Mononuclear cell (primary cell): ENCODE measurements around the gene WFDC9. TPM values are rescaled to one million over a fixed set of nuclear protein-coding genes. Genes with fewer than 3 reads are reported as not detected.
"Not testable (repeated sequence)": the region's sequence is repeated elsewhere in the genome, so short reads cannot be mapped to it uniquely, and the experiment has no call there.

Experiments used
- H3K27me3 ChIP-seq: 2 replicates; pipeline ENCODE4 v1.6.0; 2011; ENCODE audit warnings: low read length, control low read depth; ENCODE audit not compliant: insufficient read depth
- H3K4me1 ChIP-seq: 2 replicates; pipeline ENCODE4 v1.5.1; 2011; ENCODE audit warnings: mild to moderate bottlenecking, low read length, control low read depth; ENCODE audit not compliant: insufficient read depth
- H3K4me3 ChIP-seq: 2 replicates; pipeline ENCODE4 v1.5.1; 2011; ENCODE audit warnings: mild to moderate bottlenecking, low read length, moderate library complexity
- H3K9me3 ChIP-seq: 2 replicates; pipeline ENCODE4 v1.5.1; 2011; ENCODE audit warnings: low read depth, mild to moderate bottlenecking, control low read depth, low read length
- total RNA-seq: library from RNA; depleted of rRNA; stranded (reverse); fragments of >200 nt; gene quantifications from one replicate; pipeline ENCODE4 v1.2.3, GENCODE V29; 2012

The WFDC9 gene
- not detected for total RNA-seq

GRCh38 chr20:45631184-45631583 is at the start of gene WFDC9:
Gene WFDC9, minus strand, starts transcription at chr20:45631284. Its CDS starts 21,103 bp downstream, at chr20:45610181.
- Histone ChIP-seq H3K27me3 (no peaks in the 10 kb centered on the region), H3K4me1 (no peaks in the 10 kb centered on the region), H3K9me3 (no peaks in the 10 kb centered on the region), H3K4me3 (no peak within 1 kb of the TSS)

GRCh38 chr20:45679650-45680049 is 48.6 kb upstream of the WFDC9 start:
- Histone ChIP-seq H3K4me1 (no peaks in the 10 kb centered on the region), H3K27me3 (peaks cover 2% of the 10 kb centered on the region), H3K4me3 (no peak overlapping the region)

GRCh38 chr20:45672765-45673164 is 41.7 kb upstream of the WFDC9 start:
- peaks cover 12% of the 10 kb centered on the region for H3K27me3 ChIP-seq
- no peaks in the 10 kb centered on the region for H3K9me3 ChIP-seq
- no peak overlapping the region for H3K4me3 ChIP-seq
- no peaks in the 10 kb centered on the region for H3K4me1 ChIP-seq

More at GRCh38 chr20:45679650-45680049, 48.6 kb upstream of the WFDC9 start:
- peaks cover 27% of the 10 kb centered on the region for H3K9me3 ChIP-seq

- Histone ChIP-seq H3K4me1 (no peaks in the 10 kb centered on the region), H3K27me3 (peaks cover 10% of the 10 kb centered on the region), H3K4me3 (no peak within 1 kb of the TSS), H3K9me3 (no peaks in the 10 kb centered on the region)
Measured at GRCh38 chr20:45670139-45670538, 39.1 kb upstream of the WFDC9 start, which contains the start of gene WFDC11. Gene WFDC11, minus strand, starts transcription at chr20:45670239. Its CDS starts 19,639 bp downstream, at chr20:45650600.

- not testable (repeated sequence) for H3K27me3 ChIP-seq, H3K4me1 ChIP-seq, H3K9me3 ChIP-seq, H3K4me3 ChIP-seq
Measured at GRCh38 chr20:45657038-45657437, 26.0 kb upstream of the WFDC9 start.

DNA sequence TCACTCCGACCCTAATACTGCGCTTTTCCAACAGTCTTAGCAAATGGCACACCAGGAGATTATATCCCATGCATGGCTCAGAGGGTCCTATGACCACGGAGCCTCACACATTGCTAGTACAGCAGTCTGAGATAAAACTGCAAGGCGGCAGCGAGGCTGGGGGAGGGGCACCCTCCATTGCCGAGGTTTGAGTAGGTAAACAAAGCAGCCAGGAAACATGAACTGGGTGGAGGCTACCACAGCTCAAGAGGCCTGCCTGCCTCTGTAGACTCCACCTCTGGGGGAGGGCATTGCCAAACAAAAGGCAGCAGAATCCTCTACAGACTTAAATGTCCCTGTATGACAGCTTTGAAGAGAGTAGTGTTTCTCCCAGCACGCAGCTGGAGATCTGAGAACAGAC is 20.6 kb upstream of the WFDC9 start:
- not testable (repeated sequence) for H3K4me1 ChIP-seq, H3K27me3 ChIP-seq, H3K4me3 ChIP-seq, H3K9me3 ChIP-seq

- no peak overlapping the region for H3K4me3 ChIP-seq
- H3K4me1 ChIP-seq: no peaks in the 10 kb centered on the region
- no peaks in the 10 kb centered on the region for H3K27me3 ChIP-seq
Measured at GRCh38 chr20:45649312-45649863, 18.3 kb upstream of the WFDC9 start.

DNA sequence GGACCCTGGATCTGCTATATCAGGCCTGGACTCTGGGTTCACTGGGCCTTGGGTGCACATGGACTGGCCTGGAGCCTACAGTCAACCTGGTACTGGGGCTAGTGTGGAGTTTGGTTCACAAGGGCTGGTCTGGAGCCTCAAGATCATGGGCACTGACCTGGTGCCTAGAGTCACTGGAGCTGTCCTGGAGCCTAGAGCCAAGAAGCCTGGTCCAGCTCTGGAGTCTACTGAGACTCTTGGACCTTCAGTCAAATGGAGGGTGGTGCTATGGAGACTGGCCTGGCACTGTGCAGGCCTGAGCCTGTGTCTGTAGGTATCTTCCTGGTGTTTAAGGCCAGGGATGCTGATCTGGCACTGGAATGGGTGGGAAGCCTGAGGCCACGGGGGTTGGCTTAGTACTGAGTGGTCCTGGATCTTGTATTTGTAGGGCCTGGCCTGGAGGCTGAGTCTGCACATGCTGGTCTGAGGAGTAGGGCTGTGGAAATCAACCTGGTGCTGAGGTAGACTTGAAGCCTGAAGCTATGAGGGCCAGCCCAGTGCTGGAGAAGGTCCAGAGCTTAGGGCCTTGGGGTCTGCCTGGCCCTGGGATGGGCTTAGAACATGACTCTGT is 16.5 kb upstream of the WFDC9 start:
- Histone ChIP-seq H3K27me3 (no peaks in the 10 kb centered on the region), H3K4me1 (no peaks in the 10 kb centered on the region), H3K9me3 (no peaks in the 10 kb centered on the region)

More at GRCh38 chr20:45649312-45649863, 18.3 kb upstream of the WFDC9 start:
- no peaks in the 10 kb centered on the region for H3K9me3 ChIP-seq

GRCh38 chr20:45646875-45647274 is 15.8 kb upstream of the WFDC9 start:
- no peaks in the 10 kb centered on the region for H3K4me1 ChIP-seq
- no peaks in the 10 kb centered on the region for H3K27me3 ChIP-seq
- no peak overlapping the region for H3K4me3 ChIP-seq
- H3K9me3 ChIP-seq: no peaks in the 10 kb centered on the region

More for the DNA sequence above, 16.5 kb upstream of the WFDC9 start:
- H3K4me3 ChIP-seq: no peak overlapping the region

GRCh38 chr20:45645869-45646268 is 14.8 kb upstream of the WFDC9 start:
- H3K4me3 ChIP-seq, H3K4me1 ChIP-seq, H3K9me3 ChIP-seq, H3K27me3 ChIP-seq: not testable (repeated sequence)

GRCh38 chr20:45641076-45641475 is 10.0 kb upstream of the WFDC9 start:
- H3K9me3 ChIP-seq, H3K4me3 ChIP-seq, H3K27me3 ChIP-seq, H3K4me1 ChIP-seq: not testable (repeated sequence)

- Histone ChIP-seq H3K9me3 (no peaks in the 10 kb centered on the region), H3K4me1 (no peaks in the 10 kb centered on the region), H3K4me3 (no peak overlapping the region), H3K27me3 (peaks cover 8% of the 10 kb centered on the region)
Measured at GRCh38 chr20:45639687-45640086, 8.6 kb upstream of the WFDC9 start.

DNA sequence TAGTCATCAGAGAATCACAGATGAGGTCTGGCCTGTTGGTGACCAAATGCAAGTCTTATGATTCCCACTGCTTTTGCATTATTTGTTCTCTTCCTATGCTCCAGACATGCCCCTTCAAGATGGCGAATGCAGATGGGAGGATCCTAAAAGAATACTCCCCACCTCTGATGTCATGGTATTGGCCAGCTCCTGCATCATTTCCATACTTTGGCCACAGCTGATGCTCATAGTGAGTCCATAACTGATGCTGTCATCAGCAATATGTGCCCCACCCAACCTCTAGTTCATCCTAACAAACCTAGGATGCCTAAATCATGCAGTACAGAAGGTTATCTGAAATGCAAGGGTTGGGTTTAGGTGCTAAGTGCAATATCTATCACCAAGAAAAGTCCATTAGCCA is 5.4 kb upstream of the WFDC9 start:
- Histone ChIP-seq H3K4me1 (no peaks in the 10 kb centered on the region), H3K9me3 (no peaks in the 10 kb centered on the region), H3K27me3 (peaks cover 8% of the 10 kb centered on the region), H3K4me3 (no peak overlapping the region)

DNA sequence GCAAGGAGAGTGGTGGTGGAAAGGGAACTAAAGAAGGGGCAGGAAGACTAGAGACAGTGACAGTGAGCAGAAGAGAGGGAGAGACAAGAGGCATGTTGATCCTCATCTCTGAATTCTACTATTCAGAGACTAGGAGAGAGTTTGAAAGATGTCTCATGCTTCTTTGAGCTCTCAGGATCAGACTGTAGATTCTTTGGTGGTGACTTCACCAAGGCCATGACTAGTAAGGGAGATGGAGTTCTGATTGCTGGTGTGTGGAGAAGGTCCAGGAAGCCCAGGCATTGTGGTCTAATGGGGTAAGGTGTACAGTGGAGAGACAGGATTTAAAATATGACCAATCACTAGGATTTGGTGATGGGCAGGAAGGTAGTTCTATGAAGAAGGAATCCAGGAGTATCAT is 713 bp downstream of the WFDC9 start:
- Histone ChIP-seq H3K9me3 (no peaks in the 10 kb centered on the region), H3K27me3 (no peaks in the 10 kb centered on the region), H3K4me1 (no peaks in the 10 kb centered on the region), H3K4me3 (no peak overlapping the region)

- Histone ChIP-seq H3K4me3 (no peak within 1 kb of the TSS), H3K27me3 (no peaks in the 10 kb centered on the region), H3K9me3 (no peaks in the 10 kb centered on the region), H3K4me1 (no peaks in the 10 kb centered on the region)
Measured at GRCh38 chr20:45629496-45630100, 1.5 kb downstream of the WFDC9 start, which contains the start of gene WFDC10A. Gene WFDC10A, plus strand, starts transcription at chr20:45629739. Its CDS starts 75 bp downstream, at chr20:45629814.

DNA sequence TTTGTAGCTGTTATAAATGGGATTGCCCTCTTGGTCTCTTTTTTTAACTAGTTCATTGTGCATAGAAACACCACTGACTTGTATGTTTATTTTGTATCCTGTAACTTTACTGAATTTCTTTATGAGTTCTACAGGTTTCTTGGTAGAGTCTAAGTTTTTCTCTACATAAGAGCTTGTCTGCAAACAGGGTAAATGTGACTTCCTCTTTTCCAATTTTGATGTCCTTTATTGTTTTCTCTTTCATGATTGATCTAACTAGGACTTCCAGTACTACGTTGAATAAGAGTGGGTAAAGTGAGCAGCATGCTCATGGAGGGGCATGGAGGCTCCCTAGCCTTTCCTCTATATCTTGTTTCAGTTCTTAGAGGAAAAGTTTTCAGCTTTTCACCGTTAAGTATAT is 4.5 kb downstream of the WFDC9 start:
- no peaks in the 10 kb centered on the region for H3K9me3 ChIP-seq
- H3K27me3 ChIP-seq: no peaks in the 10 kb centered on the region
- no peaks in the 10 kb centered on the region for H3K4me1 ChIP-seq
- H3K4me3 ChIP-seq: no peak overlapping the region
